ENCODE measurements around the gene FXYD2.

FXYD2 gene

DNA sequence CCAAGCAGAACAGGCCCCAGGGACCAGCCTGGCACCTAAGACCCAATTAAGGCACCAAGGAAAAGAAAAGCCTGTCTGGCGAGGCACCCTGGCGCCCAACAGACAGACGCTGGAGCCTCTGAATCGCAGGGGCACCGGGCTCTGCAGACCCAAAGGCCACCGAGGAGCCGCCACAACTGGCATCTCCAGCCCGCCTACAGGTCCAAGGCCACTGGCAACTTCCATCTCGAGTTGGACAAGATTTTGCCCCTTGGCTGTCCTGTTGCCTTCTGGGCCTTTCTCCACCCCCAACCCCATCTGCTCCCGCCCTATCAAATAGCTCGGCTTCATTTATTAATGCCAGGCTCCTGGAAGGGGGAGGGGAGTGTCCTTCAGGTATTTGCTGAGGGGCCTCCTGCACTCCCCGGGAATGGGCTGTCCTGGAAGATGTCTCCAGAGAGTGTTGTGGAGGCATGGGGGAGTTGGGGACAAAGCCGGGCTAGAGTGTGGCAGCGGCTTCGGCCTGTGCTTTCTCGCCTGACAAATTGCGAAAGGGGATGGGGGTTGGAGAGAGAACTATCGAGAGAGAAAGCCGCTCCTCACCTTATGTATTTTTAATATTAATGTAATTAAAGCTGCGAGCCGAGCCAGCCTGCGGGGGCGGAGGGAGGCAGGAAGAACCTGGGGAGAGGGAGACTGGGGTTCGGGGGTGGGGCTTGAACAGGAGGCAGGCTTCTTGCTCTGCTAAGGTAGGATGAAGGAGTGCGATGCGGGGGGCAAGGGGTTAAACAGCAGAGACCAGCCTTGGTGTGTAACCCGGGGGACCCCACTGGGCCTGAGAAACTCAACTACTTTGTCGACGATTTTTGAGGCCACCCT is 29.5 kb downstream of the FXYD2 start:
- Histone ChIP-seq H3K27me3 (peaks cover 3 to 87% of the 10 kb centered on the region in 2 donors), H3K36me3 (no peaks in the 10 kb centered on the region), H3K27ac (no peak overlapping the region), H3K4me3 (no peak overlapping the region), H3K9me3 (no peaks in the 10 kb centered on the region), H3K4me1 (peaks cover 0 to 26% (median 19%) of the 10 kb centered on the region in 4 donors)
- intact Hi-C loops (cut with DNase I; ENCODE audit: low total_unique reads), result no loop called here
- TF ChIP-seq CTCF (IDR thresholded peaks at IDR 0.05), result no peak
- DNase-seq, result no peak

- H3K27me3 ChIP-seq, result peaks cover 3 to 81% of the 10 kb centered on the region in 2 donors
- no peak for TF ChIP-seq CTCF (IDR thresholded peaks at IDR 0.05)
- H3K36me3 ChIP-seq, result no peaks in the 10 kb centered on the region
- no peaks in the 10 kb centered on the region for H3K9me3 ChIP-seq
- H3K4me3 ChIP-seq, result no peak overlapping the region
- H3K27ac ChIP-seq, result no peak overlapping the region
- DNase-seq, result no peak
- H3K4me1 ChIP-seq, result peaks cover 0 to 26% (median 19%) of the 10 kb centered on the region in 4 donors
- intact Hi-C loops (cut with DNase I; ENCODE audit: low total_unique reads), result no loop called here
These were observed 30.4 kb downstream of the FXYD2 start for GRCh38 chr11:117794135-117794534.

DNA sequence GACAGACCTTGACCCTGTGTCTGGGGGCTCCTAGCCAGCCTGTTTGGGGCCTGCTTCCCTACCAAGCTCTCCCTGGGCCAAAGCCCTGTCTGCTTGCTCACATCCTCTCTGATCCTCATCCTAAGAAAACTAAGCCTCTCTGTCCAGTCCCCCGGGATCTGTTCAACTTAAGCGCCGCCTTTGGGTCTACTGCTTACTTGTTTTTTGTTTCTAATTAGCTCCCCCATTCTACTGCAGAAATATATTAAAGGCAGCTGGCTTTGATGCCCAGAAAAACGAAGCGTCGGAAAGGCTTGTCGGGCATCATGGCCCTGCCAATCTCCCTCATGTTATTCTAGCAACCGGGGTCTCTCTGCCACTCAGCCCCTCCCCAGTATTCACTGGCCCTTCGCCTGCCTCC is 31.0 kb downstream of the FXYD2 start:
- intact Hi-C loops (cut with DNase I; ENCODE audit: low total_unique reads), result no loop called here
- H3K4me3 ChIP-seq, result no peak overlapping the region
- H3K9me3 ChIP-seq, result no peaks in the 10 kb centered on the region
- no peak for TF ChIP-seq CTCF (IDR thresholded peaks at IDR 0.05)
- H3K4me1 ChIP-seq, result peaks cover 0 to 26% (median 19%) of the 10 kb centered on the region in 4 donors
- no peak for DNase-seq
- H3K36me3 ChIP-seq, result no peaks in the 10 kb centered on the region
- peaks cover 3 to 75% of the 10 kb centered on the region in 2 donors for H3K27me3 ChIP-seq
- H3K27ac ChIP-seq, result no peak overlapping the region

DNA sequence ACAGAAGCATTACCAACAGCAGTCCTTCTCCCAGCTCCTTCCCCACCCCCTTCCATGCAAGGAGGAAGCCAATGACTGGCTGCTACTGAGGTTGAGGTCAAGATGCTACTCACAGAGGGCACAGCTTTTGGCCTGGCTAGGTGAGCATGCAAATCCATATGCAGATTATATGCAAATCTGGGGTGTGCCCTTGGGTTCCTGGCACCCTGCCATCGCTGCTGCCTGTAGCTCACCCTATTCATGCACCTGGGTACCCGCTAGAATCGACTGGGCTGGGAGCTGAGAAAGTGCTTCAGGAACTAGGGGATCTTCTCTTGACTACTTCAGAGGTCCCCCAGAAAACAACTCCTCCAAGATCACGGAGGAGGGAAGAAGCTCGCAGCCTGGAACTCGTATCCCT is 31.6 kb downstream of the FXYD2 start:
- Histone ChIP-seq H3K4me1 (peaks cover 0 to 26% (median 19%) of the 10 kb centered on the region in 4 donors), H3K9me3 (no peaks in the 10 kb centered on the region), H3K27me3 (peaks cover 3 to 72% of the 10 kb centered on the region in 2 donors), H3K36me3 (no peaks in the 10 kb centered on the region), H3K4me3 (no peak overlapping the region), H3K27ac (no peak overlapping the region)
- no peak for TF ChIP-seq CTCF (IDR thresholded peaks at IDR 0.05)
- intact Hi-C loops (cut with DNase I; ENCODE audit: low total_unique reads), result no loop called here
- no peak for DNase-seq

GRCh38 chr11:117792241-117792640 is 32.3 kb downstream of the FXYD2 start:
- H3K4me1 ChIP-seq, result peaks cover 0 to 24% (median 18%) of the 10 kb centered on the region in 4 donors
- DNase-seq, result no peak
- no peaks in the 10 kb centered on the region for H3K36me3 ChIP-seq
- H3K27ac ChIP-seq, result no peak overlapping the region
- intact Hi-C loops (cut with DNase I; ENCODE audit: low total_unique reads), result no loop called here
- H3K27me3 ChIP-seq, result peaks cover 3 to 66% of the 10 kb centered on the region in 2 donors
- no peak for TF ChIP-seq CTCF (IDR thresholded peaks at IDR 0.05)
- H3K9me3 ChIP-seq, result no peaks in the 10 kb centered on the region
- no peak overlapping the region for H3K4me3 ChIP-seq

All from tibial artery (tissue), 4 donors.